HG03135 (cell line): ENCODE results near the gene RHOT2.

Source experiments
- ATAC-seq: cut with Tn5 transposase; IDR thresholded peaks from one replicate; pipeline ENCODE4 v1.9.1; 2021; ENCODE audit warnings: mild to moderate bottlenecking, moderate library complexity; ENCODE audit not compliant: unreplicated experiment

RHOT2 gene

DNA sequence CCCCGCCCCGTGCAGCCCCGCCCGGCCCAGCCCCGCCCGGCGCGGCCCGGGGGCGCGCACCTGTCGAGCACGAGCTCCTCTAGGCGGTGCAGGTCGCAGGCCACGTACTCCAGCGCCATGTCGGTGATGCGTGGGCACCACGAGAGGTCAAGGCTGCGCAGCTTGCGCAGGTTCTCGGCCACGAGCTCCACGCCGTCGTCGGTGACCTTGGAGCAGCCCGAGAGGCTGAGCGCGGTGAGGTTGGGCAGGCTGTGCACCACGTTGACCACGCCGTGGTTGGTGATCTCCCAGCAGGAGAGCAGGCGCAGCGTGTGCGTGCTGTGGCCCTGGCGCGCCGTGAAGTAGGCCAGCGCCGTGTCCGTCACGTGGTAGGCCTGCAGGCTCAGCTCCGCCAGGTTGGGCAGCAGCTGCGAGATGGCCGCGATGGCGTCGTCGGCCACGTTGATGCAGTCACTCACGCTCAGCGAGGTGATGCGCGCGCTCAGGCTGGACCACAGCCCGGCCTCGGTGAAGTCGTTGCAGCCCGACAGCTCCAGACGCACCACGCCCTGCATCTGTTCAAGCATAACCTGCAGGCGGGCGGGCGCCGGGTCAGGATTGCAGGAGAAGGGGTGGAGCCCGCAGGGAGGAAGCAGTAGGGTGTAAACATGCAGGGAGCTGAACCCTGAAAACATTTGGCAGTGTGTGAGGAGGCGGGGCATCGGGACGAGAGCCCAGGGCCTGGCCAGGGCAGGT, 27.6 kb downstream of the RHOT2 start:
- ATAC-seq, result no peak

- no peak for ATAC-seq
These were observed 31.2 kb downstream of the RHOT2 start for GRCh38 chr16:698911-699671.

GRCh38 chr16:700684-701584, 33.0 kb downstream of the RHOT2 start:
- ATAC-seq, result no peak

GRCh38 chr16:702341-702740, 34.4 kb downstream of the RHOT2 start:
- no peak for ATAC-seq

DNA sequence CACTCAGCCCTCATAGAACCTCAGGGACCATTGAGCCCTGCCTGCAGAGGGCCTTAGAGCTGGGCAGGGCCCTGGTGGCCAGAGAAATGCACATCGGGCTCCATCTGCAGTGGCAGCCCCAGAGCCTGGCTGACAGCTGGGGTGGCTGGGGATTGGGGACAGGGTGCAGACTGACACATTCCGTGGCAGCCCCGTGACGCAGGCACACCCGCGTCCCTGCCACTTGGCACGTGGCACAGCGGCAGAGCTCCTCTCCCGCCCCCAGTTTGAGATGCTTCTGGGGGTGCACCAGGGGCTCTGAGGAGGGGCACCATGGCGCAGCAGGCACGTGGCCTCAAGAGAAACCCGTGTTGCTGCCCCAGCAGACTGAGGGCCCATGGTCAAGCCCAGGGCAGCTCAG, 35.5 kb downstream of the RHOT2 start:
- ATAC-seq, result no peak

- no peak for ATAC-seq
These were observed 36.1 kb downstream of the RHOT2 start for GRCh38 chr16:704047-704446.

DNA sequence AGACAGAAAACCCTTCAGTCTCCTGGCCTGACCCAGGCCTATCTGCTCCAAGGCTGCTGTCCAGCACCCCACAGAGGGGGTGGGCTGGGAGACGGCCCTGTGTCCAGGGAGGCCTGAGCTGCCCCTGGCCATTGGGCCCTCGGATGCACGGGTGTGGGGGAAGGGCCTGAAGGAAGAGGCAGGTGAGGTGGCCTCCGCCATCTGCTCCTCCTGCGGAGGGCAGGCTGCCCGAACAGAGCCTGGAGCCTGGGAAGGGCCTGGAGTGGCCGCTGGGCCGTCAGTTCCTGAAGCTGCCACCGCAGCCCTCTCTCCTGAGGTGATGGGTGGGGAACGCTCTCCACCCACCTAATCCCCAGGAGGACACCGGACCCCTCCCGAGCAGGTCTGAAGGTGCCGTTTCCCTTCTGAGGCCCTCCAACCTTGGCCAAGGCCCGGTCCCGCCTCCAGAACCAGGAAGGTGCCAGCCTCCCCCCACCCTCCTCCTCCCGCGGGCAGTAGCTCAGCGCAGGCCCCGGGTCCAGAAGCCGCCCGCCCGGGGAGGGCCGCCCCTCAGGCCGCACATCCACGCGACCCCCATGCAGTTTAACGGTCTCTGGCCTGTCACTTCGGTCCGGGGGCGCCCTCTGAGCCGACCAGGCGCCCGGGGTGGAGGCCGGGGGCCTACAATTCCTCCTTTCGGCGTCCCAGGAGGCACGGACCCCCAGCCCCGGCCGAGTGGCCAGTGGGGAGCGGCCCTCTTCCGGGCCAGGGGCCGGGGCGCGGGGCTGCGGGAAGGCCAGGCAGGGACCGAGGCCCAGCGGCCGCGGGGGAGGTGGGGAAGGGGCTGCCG, 36.8 kb downstream of the RHOT2 start:
- ATAC-seq, result no peak

DNA sequence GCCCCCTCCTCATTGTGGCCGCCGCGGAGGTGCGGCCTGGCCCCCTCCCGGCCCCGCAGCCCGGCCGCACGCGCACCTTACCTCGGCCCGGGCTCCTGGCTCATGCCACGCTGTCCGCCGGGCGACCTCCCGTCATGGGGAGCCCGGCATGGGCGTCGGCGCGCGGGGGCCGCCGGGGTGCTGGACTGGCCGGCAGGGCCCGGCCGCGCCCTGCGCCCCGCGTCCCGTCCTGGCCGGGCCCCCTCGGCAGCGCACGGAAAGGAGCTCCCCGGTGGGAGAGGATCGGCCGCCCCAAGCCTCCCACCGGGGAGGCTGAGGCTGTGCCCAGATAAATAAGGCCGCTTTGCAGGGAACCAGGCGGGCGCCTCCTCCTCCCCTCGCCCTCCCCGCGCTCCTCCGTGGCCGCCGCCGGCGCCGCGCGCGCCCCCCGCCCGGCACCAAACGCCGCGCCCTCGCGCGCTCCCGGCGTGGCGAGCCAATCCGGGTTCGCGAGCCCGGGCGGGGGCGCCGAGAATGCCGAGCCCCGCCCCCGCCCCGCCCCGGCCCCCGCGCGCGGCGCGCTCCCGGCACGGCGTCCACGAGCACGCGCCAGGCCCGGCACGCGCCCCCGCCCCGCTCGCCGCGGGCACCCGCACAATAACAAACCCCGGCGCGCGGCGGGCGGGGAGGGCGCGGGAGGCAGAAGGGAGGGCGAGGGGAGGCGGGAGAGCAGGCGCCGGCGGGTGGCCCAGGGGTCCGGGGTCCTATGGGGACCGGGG, 37.7 kb downstream of the RHOT2 start, which contains the start of gene FBXL16:
Gene FBXL16, minus strand, starts transcription at position 371 of the 758 bp plus-strand sequence. CDS start 8,396 bp downstream, outside the sequence.
- ATAC-seq, result no peak

DNA sequence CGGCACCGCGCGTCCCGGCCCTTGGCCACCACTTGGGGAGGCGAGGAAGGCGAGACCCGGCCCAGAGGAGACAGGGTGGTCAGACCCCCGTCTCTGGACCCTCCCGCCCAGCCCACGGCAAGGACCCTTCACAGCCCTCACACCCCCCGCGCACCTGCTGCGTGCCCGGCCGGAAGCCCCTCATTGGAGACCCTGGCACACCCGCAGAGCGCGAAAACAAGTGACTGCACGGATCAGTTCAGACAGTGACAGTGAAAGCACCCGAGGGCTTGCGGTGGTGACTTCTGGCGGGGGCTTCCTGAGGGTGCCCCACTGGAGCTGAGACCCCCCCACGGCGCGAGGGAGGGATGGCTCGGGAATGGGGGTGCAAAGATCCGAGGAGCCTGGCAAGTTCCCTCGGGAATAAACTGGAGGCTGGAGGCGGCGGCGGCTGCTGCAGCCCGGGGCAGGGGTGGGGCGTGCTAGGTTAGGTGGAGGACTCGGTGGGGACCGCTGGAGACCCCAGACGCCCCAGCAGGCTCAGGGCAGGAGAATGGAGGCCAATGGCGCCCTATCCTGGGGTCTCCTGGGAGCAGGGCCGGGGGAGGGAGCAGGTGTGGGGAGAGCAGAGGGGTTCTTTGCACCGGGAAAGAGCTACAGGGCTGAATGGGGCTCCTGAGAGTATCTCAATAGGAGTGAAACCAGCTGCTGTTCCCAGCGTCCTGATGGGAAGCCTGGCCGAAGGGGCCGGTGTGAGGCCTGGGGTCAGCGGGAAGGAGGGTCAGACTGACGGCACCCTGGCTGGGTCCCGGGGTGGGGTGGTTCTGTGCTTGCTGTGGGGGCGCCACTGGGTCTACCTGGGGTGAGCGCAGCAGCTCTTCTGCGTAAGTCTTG, 38.5 kb downstream of the RHOT2 start:
- no peak for ATAC-seq

DNA sequence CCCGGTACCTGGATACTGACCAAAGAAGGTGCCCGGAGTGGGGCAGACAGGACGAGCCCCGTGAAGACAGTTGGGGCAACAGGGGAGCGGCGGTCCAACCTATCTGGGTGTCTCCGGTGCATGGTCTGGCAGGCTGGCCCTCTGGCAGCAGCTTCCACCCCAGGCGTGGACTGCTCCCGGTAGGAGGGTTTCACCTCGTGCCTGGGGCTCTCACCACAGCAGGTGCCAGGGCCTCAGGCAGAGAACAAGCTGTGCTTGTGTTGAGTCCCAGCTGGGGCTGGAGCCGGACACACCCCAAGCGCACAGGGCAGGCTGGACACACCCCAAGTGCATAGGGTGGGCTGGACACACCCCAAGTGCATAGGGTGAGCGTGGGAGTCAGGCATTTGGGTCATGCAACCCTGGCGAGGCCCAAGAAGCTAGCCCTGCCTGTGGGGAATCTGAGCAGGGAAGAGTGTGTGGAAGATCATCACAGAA, 39.2 kb downstream of the RHOT2 start:
- no peak for ATAC-seq

GRCh38 chr16:708019-708418, 40.1 kb downstream of the RHOT2 start:
- no peak for ATAC-seq

DNA sequence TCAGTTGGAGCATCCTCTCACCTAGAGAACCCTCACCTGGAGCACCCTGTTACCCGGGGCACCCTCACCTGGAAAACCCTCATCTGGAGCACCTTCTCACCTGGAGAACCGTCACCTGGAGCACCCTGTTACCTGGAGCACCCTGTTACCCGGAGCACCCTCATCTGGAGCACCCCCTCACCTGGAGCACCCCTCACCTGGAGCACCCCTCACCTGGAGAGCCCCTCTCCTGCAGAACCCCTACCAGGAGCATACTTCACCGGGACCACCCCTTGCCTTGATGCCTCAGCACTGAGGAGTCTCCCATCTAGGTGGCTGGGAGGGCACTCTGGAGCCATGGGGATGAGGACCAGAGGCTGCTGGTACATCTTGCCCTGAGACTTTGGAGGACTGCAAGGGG, 41.0 kb downstream of the RHOT2 start:
- no peak for ATAC-seq

GRCh38 chr16:709566-710499, 41.9 kb downstream of the RHOT2 start:
- ATAC-seq, result no peak

- ATAC-seq, result no peak
These were observed 42.7 kb downstream of the RHOT2 start for GRCh38 chr16:710500-711075.

DNA sequence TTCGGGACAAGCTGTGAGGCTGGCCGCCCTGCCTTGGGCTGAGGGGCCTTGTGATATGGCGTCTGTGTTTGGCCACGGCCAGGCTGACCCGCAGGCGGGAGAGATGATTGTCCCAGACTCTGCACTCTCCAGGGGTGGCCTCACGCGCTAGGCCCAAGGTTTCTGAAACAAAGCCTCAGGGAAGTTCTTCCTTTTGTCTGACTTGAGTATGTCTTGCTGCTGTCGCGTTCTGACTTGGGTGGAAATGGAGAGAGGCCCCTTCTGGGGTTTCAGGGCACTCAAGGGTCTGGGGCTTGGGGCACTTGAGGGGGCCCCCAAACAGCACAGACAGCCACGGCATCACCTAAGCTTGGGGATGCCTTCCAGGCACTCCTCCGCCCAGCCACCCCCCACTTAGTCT, 43.2 kb downstream of the RHOT2 start:
- ATAC-seq, result no peak

- no peak for ATAC-seq
These were observed 43.8 kb downstream of the RHOT2 start for GRCh38 chr16:711548-712320.
